Progenitor cell of endocrine pancreas (in vitro differentiated cells): Measurements from ENCODE around the gene CACNA2D1. TPM values are rescaled to one million over a fixed set of nuclear protein-coding genes. Genes with fewer than 3 reads are reported as not detected.

Source experiments
- DNase-seq: peaks from one replicate; pipeline ENCODE4 v3.0.0; 2021; ENCODE audit warnings: low spot score; ENCODE audit not compliant: unreplicated experiment
- H3K27ac Mint-ChIP-seq: 2 replicates; pipeline ENCODE4 v1.8.0; 2021; ENCODE audit warnings: mild to moderate bottlenecking, moderate library complexity, mixed read lengths
- H3K27me3 Mint-ChIP-seq: 2 replicates; pipeline ENCODE4 v1.8.0; 2021; ENCODE audit warnings: mixed read lengths
- H3K36me3 Mint-ChIP-seq: 2 replicates; pipeline ENCODE4 v1.8.0; 2022; ENCODE audit warnings: mixed read lengths; ENCODE audit not compliant: insufficient read depth
- H3K4me1 Mint-ChIP-seq: 2 replicates; pipeline ENCODE4 v1.8.0; 2021; ENCODE audit warnings: low read depth, mixed read lengths
- H3K4me3 Mint-ChIP-seq: 2 replicates; pipeline ENCODE4 v1.8.0; 2021; ENCODE audit warnings: low read depth, mild to moderate bottlenecking, moderate library complexity, mixed read lengths
- H3K9me3 Mint-ChIP-seq: 2 replicates; pipeline ENCODE4 v1.8.0; 2021; ENCODE audit warnings: low read depth, mixed read lengths
- total RNA-seq: library from RNA; stranded (reverse); gene quantifications from 2 replicates; pipeline ENCODE4 v1.2.1, GENCODE V29; 2021
- TF ChIP-seq, protein P1 (sequence below): fragments of 200-600 bp; sonication (generic); IDR thresholded peaks from one replicate; pipeline ENCODE4 v1.5.0; 2021; ENCODE audit warnings: antibody characterized with exemption, mild to moderate bottlenecking; ENCODE audit not compliant: unreplicated experiment

The CACNA2D1 gene
- total RNA-seq, 1 donor from 2014 or later = 25.1 TPM

- H3K36me3 Mint-ChIP-seq = no peaks in the 10 kb centered on the region
- no peaks in the 10 kb centered on the region for H3K27me3 Mint-ChIP-seq
- peak overlapping the region; percentile 14 for H3K27ac Mint-ChIP-seq
- no peak for DNase-seq
- H3K9me3 Mint-ChIP-seq = peaks cover 11% of the 10 kb centered on the region
- TF ChIP-seq, protein P1, sequence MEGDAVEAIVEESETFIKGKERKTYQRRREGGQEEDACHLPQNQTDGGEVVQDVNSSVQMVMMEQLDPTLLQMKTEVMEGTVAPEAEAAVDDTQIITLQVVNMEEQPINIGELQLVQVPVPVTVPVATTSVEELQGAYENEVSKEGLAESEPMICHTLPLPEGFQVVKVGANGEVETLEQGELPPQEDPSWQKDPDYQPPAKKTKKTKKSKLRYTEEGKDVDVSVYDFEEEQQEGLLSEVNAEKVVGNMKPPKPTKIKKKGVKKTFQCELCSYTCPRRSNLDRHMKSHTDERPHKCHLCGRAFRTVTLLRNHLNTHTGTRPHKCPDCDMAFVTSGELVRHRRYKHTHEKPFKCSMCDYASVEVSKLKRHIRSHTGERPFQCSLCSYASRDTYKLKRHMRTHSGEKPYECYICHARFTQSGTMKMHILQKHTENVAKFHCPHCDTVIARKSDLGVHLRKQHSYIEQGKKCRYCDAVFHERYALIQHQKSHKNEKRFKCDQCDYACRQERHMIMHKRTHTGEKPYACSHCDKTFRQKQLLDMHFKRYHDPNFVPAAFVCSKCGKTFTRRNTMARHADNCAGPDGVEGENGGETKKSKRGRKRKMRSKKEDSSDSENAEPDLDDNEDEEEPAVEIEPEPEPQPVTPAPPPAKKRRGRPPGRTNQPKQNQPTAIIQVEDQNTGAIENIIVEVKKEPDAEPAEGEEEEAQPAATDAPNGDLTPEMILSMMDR = no peak
- H3K4me1 Mint-ChIP-seq = peaks cover 7% of the 10 kb centered on the region
- H3K4me3 Mint-ChIP-seq = no peak overlapping the region
These were observed 234.3 kb downstream of the CACNA2D1 start for GRCh38 chr7:82209179-82209747.

GRCh38 chr7:82204694-82205093, 238.9 kb downstream of the CACNA2D1 start:
- Mint-ChIP-seq H3K36me3 (no peaks in the 10 kb centered on the region), H3K9me3 (peaks cover 3% of the 10 kb centered on the region), H3K4me1 (peaks cover 10% of the 10 kb centered on the region), H3K27ac (no peak overlapping the region), H3K4me3 (no peak overlapping the region), H3K27me3 (no peaks in the 10 kb centered on the region)
- TF ChIP-seq, protein P1 = no peak
- no peak for DNase-seq

DNA sequence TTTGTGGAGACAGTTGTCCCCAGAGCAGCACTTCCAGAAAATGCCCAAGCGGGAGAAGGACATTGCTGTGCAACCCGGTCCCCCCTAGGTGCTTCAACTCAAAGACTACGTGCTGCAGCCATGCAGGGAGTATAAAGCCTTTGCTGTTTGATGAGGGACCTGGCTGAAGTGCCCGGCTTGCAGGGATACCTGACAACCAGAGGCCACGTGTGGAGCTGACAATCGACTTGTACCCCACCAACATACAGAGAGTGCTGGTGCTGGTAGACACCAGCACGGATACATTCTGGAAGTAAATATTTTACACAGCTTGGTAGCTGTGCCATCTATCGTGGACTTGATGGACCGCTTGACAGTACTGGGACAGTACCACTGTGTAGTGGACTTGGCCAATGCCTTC, 240.6 kb downstream of the CACNA2D1 start:
- no peaks in the 10 kb centered on the region for H3K36me3 Mint-ChIP-seq
- peaks cover 3% of the 10 kb centered on the region for H3K9me3 Mint-ChIP-seq
- TF ChIP-seq, protein P1 = no peak
- no peak overlapping the region for H3K4me3 Mint-ChIP-seq
- DNase-seq = no peak
- H3K27me3 Mint-ChIP-seq = no peaks in the 10 kb centered on the region
- peaks cover 15% of the 10 kb centered on the region for H3K4me1 Mint-ChIP-seq
- no peak overlapping the region for H3K27ac Mint-ChIP-seq

- Mint-ChIP-seq H3K4me3 (no peak overlapping the region), H3K27ac (no peak overlapping the region), H3K4me1 (peaks cover 12% of the 10 kb centered on the region), H3K36me3 (no peaks in the 10 kb centered on the region), H3K27me3 (no peaks in the 10 kb centered on the region), H3K9me3 (peaks cover 3% of the 10 kb centered on the region)
- TF ChIP-seq, protein P1 = no peak
- DNase-seq = no peak
These were observed 241.5 kb downstream of the CACNA2D1 start for GRCh38 chr7:82202107-82202506.

GRCh38 chr7:82200601-82201000, 243.0 kb downstream of the CACNA2D1 start:
- Mint-ChIP-seq H3K4me3 (no peak overlapping the region), H3K27me3 (no peaks in the 10 kb centered on the region), H3K4me1 (peaks cover 10% of the 10 kb centered on the region), H3K36me3 (no peaks in the 10 kb centered on the region), H3K27ac (no peak overlapping the region), H3K9me3 (peaks cover 3% of the 10 kb centered on the region)
- TF ChIP-seq, protein P1 = no peak
- no peak for DNase-seq
